GM21529 (cell line): Measurements from ENCODE around the gene DCAF12L2.
"Not testable (repeated sequence)": the region's sequence is repeated elsewhere in the genome, so short reads cannot be mapped to it uniquely, and the experiment has no call there.

Experiments used
- ATAC-seq: cut with Tn5 transposase; IDR thresholded peaks from one replicate; pipeline ENCODE4 v1.9.1; 2021; ENCODE audit not compliant: unreplicated experiment

DCAF12L2 gene

GRCh38 chrX:126165721-126166461, at the start of gene DCAF12L2:
Gene DCAF12L2, minus strand, starts transcription at chrX:126166289. Its CDS starts 365 bp downstream, at chrX:126165924.
- no peak for ATAC-seq

GRCh38 chrX:126190888-126191287, 24.8 kb upstream of the DCAF12L2 start:
- not testable (repeated sequence) for ATAC-seq

DNA sequence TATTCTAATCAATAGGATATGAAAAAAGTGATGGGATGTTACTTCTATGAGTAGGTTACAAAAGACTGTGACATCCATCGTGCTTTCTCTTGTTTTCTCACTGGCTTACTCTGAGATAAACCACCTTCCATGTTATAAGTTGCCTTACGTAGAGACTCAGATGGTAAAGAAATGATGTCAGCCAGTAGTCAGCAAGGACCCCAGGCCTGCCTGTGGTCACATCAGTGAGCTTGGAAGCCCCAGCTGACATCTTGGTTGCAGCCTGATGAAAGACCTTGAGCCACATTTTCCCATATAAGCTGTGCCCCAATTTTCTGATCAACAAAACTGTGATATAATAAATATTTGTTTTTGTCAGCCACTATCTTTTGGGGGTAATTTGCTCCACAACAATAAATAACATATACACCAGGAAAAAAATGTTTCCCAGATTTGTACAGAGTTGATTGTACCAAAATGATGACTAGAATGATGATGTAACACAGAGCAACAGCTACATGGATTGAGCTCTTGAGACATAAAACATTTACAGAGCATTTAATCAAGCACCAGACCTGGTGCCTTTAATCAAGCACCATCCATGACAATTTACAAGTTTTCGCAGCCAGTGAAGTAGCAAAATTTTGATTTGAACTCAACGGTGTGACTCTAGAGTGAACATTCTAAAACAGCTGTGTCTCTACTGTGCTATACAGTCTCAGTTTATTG, 11.2 kb upstream of the DCAF12L2 start:
- ATAC-seq: no peak

GRCh38 chrX:126170720-126171119, 4.6 kb upstream of the DCAF12L2 start:
- ATAC-seq: no peak

GRCh38 chrX:126167560-126167959, 1.5 kb upstream of the DCAF12L2 start:
- no peak for ATAC-seq

DNA sequence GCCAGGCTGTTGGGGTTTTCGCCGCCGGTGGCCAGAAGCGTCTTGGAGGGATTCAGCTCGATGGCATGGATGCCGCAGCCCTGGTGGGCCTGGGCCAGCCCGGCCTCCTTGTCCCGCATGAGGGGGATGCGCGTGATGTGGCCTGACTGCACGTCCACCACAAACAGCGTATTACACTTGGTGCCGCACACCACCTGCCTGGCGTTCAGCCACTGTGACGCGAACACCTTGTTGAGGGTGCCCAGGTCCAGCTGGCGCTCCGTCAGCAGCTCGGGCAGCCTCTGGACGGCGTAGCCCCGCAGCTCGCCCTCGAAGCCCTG, 728 bp downstream of the DCAF12L2 start:
- ATAC-seq: no peak

- ATAC-seq: no peak
These were observed 1.2 kb downstream of the DCAF12L2 start for GRCh38 chrX:126164689-126165400.

GRCh38 chrX:126164226-126164625, 1.9 kb downstream of the DCAF12L2 start:
- no peak for ATAC-seq

DNA sequence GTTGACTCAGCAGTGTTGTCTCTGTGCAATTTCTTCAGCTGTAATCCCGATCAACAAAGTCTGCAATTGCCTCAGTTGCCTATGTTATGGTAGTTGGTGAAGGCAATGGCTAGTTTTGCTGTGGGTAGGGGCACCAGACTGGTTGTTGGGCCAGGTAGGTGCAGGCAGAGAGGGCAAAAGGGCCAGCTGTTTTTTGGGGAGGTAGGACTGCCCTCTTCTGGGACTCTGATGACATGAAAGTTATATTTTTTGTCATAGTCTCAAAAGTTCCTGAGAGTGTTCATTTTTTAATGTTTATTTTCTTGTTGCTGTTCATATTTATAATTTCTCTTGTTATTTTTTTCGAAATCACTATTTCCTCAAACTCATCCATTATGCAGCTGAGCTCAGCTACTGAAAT, 25.1 kb downstream of the DCAF12L2 start:
- no peak for ATAC-seq

- no peak for ATAC-seq
These were observed 28.2 kb downstream of the DCAF12L2 start for GRCh38 chrX:126137899-126138298.

DNA sequence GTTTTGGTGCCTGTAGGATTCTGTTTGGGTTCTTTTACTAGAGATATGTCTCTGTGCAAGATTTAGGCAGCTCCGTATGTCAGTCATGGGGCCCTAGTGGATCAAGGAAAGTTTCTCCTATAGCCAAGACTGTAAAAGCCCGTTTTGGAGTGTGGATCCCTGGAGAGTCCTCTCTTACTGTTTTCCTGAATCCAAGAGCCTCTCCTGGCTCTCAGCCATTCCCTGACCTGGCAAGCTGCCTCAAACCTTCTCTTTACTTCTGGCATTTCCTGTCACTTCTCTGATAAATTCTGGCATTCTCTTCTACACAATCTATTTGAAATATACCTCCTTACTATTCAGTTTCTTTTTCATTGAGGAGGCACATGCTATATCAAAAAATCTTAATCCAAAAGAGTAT, 41.4 kb downstream of the DCAF12L2 start:
- no peak for ATAC-seq
